Umbilical cord (tissue), 2 donors: ENCODE data around the gene EPB41L4A. TPM values are rescaled to one million over a fixed set of nuclear protein-coding genes. Genes with fewer than 3 reads are reported as not detected.
"Not testable (repeated sequence)": the region's sequence is repeated elsewhere in the genome, so short reads cannot be mapped to it uniquely, and the experiment has no call there.

ENCODE experiments used
- DNase-seq: peaks from one replicate; pipeline ENCODE4 v3.0.0-alpha.2; 2015; ENCODE audit warnings: low spot score
- total RNA-seq: library from RNA; depleted of rRNA; stranded (reverse); fragments of >200 nt; gene quantifications from one replicate; pipeline ENCODE4 v1.2.3, GENCODE V29; 2014; ENCODE audit warnings: low replicate concordance; ENCODE audit not compliant: insufficient read depth

Gene EPB41L4A
- total RNA-seq, 1 donor from 2014 or later = 44.8 TPM

DNA sequence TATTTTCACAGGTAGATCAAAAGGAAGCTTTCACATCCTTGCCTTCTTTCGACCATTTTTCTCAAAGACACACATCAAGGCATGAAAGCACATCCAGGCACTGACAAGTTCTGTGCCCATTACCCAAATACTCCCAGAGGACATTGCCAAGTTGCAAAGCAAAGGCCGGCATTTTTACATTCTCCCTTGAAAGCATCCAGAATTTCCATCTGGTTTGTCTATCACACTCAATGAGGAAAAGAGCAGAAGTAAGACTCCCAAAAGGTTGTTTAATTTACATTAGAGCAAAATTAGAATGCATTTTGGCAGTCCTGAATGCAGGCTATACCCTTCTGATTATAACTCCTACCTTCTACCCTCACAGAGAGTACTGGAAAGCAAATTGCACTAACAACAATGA is 160.5 kb downstream of the EPB41L4A start:
- DNase-seq = no peak

DNA sequence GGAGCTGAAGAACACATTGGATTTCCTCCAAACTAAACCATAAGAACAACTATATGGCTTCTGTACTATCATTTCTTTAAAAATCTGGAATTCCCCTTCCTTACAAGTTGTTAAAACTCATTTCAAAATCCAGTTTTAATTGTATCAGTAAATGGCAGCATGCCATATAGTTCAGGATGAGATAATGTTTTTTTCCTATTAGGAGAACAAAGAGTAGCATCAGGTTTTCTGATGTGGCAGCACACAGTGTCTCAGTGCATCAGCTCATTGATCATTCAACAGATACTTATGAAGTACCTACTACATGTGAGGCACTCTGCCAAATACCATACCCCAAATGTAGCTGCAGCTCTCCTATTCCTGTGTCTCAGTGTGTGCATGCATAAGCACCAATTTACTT is 161.1 kb downstream of the EPB41L4A start:
- DNase-seq = no peak

DNA sequence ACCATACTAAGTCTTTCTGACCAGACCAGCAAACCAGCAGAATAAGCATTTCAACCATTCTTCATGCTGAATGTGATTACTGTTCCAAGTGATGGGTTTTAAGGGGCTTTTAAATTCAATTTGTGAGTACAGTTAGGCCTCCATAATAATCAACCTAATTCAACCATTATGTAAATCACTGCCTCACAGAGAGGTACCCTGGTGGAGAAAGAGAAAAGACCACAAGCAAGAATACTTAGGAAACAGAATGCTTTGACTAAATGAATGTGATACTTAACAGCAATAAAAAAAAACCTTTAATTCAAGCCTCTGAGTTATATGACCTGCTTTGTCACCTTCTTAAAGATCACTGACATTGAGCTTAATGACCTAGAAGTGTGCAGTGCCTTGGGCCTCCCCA is 162.1 kb downstream of the EPB41L4A start:
- DNase-seq = no peak

DNA sequence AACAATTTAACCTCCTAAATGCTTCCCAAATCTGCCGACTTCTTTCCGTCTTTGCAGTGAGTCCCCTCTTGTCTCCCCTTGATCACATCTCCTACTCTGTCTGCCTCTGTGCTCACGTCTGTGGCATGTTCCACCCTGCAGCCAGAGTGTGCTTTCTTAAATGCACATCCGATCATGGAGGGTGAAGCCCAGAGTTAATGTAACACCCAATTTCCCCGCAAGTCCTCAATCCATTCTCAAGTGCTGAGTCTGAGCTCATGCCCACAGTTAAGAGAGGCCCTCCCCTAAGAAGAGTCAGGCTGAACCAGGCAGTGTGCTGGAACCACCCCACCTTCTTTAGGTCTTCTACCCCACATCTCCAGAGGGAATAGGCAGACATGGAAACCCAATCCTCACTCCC is 164.8 kb downstream of the EPB41L4A start:
- no peak for DNase-seq

DNA sequence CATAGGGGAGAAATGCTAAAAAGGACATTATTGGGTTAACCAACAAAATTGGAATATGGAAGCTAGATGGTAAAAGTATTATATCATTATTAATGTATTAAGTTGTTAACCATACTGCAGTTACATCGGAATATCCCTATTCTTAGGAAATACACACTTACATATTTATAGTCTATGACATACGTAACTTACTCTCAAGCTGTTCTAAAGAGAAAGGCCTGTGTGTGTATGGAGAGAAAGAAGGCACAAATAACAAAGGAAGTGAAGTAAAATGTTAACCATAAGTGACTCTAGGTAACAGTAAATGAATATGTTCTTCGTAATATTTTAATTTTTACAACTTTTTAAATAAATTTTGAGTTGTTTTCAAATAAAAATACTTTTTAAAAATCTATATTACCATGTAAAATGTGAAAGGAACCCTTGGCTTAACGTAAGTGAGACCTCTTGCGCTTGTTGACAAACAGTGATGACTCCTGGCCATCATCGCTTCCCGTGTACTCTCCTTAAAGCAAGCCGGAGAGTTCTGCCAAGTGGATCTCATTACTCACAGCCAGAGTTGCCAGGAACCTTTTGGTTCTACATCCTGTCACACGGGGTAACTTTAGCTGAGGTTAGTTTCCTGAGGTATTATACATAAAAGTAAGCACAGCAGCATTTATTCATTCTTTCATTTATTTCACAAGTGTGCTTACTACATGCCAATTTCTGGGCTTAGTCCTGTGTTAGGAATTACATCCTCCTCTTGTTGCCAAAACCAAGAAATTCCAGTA is 165.4 kb downstream of the EPB41L4A start:
- no peak for DNase-seq

DNA sequence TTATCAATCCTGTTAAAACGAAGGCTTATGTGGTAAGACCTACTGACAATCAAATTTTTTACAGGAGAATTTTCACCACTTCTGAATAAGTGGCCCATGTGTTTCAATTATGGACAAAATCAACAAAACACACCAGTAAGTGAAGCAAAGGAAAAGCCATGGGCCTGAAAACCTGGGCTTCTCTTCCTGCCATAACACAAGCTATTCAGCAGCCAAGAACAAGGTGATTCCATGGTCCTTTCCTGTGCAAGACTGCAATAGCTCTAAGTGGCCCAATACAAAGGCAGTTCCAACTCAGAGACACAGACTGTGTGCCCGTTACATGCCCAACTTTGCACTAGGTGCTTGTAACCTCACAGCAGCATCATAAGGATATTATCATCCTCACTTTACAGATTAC is 168.5 kb downstream of the EPB41L4A start:
- DNase-seq = no peak

DNA sequence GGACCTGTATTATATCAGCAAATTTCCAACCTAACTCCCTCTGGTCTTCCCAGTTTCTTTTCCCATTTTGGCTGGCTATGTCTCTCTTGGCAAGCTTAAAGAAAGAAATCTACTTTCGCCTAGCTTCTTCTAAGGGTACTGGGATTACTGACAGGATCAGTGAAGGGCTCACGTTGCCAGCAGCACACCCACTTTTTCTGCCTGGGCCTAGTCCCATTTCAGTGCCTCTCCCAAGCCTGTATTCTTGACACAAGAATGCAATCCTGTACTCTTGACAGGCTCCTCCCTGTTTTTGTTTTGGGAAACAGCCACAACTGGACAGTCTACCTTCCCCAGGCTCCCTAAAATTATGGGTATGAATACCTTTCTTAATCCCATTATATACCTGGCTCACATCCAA is 170.5 kb downstream of the EPB41L4A start:
- DNase-seq = no peak

DNA sequence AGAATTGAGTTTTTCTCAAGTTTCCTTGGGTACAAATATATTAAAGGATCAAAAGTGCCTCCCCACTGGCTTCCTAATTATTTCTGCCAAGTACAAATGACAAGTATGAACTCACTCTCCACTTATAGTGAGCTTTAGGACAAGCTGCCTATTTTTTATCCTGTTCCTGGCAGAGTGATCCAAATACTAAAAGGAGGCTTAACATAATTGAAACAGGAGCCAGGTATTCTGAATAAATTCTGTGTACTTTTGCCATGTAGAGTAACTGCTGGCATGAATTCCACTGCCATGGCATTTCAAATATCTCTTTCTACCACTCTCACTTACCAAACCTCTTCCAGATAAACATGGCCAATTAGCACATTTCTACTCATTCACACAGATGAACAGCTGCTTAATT is 171.1 kb downstream of the EPB41L4A start:
- no peak for DNase-seq

DNA sequence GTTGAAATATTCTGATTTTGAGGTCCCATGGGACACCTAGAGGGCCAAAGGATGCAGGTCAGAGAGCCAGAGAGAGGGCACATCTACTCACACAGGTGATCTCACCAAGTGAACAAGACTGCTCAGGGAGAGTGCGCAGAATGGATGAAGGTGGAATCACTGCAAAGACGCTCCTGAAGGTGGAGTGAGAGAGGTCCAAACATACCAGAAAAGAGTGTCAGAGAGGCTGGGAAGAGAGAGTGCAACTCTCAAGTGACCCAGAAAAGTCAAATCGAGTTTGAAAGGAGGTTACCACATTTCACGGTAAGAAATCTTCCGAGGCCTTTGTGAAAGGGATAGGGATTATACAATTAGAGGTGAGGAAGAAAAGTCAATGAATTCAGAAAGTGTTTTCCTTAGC is 173.4 kb downstream of the EPB41L4A start:
- DNase-seq = no peak

DNA sequence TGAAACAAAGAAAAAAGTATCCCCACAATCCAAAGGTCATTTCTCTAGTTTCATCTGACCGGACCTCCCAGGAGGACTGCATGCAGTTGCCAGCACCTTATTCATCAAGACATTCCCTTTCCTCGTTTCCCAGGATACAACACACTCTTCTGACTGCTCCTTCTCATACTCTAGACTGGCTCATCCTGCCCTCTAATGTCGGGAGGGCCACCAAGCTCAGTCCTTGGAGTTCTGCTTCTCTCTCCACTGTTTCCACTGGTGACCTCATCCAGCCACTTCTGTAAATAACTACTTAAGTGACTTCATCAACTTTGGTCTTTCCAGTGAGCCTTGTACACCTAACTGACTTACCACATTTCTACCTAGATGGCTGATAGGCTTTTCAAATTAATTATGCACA is 179.1 kb downstream of the EPB41L4A start:
- DNase-seq = no peak

DNA sequence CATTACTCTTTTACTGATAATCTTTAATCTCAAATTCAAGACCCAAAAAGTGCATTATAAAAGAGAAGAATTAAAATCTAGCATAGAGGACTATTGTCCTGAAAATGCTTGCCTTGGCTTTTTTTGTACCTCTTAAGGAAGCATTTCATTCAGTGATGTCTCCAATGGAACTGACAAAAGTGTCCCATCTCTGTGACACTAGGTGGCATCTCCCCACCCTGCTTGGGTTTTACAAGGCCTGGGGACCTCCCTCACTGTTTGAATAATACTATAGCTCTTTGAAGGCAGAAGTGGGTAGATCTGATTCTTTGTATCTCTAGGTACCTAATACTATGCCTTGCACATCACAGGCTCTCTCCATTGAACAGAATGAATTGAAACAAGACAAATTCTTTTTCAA is 180.6 kb downstream of the EPB41L4A start:
- no peak for DNase-seq

DNA sequence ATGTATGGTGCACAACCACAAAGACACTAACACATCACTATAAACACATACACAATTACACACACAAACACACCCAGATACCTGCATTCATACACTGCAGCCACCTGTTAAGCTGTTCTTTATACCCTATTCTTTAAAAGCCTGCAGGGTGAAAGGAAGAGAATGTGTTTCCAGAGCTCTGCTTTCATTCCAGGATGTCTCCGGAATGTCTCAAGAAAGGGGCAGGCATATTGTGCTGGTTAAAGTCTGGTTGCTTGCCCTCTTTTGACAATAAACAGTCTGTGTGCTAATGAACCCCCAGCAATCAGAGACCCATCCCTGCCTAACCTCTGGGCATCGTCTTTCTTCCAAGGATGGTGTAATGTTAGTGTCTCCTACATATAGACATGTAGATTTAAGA is 181.6 kb downstream of the EPB41L4A start:
- DNase-seq = no peak

DNA sequence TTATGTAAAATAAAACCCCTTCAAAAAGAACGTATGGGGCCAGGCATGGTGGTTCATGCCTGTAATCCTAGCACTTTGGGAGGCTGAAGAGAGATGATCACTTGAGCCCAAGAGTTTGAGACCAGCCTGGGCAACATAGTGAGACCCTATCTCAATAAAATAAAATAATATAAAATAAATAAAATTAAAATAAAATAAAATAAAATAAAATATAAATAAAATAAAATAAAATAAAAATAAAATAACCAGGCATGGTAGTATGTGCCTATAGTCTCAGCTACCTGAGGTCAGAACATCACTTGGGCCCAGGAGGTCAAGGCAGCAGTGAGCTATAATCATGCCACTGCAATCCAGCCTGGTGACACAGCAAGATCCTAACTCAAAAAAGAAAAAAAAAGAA is 185.1 kb downstream of the EPB41L4A start:
- DNase-seq = no peak

DNA sequence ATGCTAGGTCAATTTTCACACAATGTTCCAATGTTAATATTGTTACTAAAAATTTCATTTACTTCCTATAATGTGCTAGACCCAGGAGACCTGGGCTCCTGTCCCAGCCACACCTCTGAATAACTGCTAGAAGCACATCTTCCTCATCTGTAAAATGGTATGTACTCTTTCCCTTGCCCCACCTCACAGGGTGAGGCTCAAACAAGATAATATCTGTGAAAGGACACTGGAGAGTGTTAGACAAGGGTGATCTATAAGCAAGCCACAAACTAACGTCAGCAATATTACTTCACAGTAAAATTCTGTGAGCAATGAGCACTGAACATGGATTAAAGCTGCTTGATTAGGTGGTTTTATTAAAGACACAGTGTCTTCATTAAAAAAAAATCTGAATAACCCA is 186.4 kb downstream of the EPB41L4A start:
- DNase-seq = no peak

DNA sequence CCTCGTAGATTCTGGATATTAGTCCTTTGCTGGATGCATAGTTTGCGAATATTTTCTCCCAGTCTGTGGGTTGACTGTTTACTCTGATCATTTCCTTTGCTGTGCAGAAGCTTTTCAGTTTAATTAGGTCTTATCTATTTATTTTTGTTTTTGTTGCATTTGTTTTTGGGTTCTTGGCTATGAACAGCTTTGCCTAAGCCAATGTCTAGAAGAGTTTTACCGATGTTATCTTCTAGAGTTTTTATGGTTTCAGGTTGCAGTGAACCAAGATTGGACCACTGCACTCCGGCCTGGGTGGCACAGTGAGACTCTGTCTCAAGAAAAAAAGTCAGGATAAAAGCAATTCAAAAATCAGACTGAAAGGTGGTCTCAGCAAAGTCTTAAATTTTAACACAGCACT is 188.5 kb downstream of the EPB41L4A start:
- DNase-seq = no peak

DNA sequence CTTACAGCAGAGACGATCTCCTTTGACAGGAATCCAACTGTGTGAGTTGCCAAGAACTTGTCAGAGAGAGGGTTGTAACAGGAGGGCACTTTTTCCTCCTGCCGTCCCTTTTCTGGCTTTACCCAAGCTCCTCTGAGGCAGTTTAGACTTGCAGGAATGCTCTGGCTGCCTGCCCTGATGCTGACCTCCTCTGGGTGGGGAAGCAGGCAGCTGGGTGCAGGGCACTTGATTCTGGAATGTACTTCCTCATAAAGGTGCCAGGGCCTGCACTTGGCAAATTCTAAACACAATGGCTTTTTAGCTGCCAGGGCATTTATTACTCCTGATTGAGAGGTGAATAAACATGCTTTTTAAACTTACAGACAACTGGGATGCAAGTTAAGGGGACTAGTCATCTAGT is 190.4 kb downstream of the EPB41L4A start:
- peak; percentile 88 for DNase-seq

DNA sequence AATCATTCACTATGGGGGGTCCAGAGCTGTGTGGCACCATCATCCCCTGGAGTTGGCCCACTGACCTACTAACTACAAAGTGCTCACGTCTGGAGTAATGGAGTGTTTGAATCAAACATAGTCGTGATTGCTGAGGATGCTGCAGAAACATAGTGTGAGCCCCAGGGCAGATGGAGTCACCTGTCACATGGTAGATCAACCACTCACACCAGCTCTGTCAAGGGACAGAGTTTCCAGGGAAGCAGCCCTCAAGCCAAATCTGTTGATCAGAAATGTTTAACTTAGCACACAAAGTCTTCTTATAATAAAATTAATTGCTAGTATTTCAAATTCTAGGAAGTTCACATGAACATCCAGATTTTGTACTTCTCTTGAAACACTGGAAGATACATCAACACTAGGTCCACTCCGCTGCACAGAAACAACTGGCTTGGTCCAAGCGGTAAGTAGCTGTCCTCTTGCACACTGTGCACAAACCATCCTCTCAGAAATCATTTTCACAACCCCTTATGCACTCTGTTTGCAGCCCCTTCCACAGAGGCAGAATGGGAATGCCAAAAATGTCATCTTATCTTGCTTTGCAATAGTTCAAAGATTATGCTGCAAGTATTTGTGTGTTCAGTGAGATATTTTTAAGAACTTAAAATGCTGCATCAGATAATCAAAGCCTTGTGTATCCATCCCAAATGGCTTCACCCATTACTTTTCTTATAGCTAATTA is 191.0 kb downstream of the EPB41L4A start:
- peak; percentile 72 for DNase-seq

DNA sequence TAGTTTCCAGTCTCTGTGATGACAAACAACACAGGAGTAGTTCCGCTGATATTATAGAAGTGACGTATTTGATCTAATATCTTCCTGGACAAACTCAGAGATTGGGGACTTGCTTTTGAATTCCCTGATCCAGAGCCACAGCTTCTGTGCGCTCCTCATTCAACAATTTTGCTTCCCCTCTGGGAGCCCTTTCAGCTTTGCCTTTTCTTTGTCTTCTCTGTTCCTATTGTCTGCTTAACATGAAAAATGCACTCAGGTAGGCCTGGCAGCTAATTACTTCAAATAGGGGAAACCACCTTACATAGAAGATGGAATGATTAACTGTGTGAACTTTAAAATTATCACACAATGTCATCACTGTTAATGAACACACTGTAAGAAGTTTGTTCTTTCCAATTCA is 192.9 kb downstream of the EPB41L4A start:
- DNase-seq = no peak

DNA sequence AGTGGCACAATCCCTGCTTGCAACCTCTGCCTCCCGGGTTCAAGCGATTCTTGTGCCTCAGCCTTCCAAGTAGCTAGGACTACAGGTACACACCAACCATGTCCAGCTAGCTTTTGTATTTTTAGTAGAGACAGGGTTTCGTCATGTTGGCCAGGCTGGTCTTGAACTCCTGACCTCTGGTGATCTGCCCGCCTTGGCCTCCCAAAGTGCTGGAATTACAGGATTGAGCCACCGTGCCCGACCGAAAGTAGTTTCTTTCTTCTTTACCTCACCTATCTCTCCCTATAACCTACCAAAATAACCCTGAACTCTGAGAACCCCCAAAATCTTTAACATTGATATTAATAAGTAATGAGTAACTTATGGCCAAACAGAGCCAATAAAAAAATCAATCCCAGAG is 196.1 kb downstream of the EPB41L4A start:
- not testable (repeated sequence) for DNase-seq

DNA sequence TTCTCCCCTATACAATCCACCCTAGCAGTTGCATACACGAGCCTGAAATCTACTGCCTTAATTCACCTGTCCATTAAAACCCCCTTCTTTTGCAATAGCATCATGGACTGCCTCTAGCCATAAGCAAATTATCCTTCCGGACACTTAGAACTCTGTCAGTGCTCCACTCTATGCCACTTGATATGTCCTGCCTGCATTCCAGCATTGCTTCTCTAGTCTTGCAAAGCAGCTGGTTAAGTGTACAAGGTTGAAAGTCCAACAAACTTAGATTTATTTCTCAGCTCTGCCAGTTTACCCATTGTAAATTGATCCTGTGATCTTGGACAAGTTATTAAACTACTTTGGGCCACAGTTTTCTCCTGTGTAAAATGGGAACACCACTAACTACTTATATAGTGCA is 197.9 kb downstream of the EPB41L4A start:
- no peak for DNase-seq

DNA sequence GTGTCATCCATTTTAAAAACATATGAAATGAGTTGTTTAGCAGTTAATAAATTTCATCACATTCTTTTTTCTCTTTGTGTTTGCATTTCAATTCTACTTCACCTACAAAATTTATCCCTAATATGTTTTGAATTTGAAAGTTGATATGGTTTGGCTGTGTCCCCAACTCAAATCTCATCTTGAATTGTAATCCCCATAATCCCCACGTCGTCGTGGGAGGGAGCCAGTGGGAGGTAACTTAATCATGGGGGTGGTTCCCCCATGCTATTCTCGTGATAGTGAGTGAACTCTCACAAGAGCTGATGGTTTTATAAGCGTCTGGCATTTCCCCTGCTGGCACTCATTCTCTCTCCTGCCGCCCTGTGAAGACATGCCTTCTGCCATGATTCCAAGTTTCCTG is 200.1 kb downstream of the EPB41L4A start:
- no peak for DNase-seq

DNA sequence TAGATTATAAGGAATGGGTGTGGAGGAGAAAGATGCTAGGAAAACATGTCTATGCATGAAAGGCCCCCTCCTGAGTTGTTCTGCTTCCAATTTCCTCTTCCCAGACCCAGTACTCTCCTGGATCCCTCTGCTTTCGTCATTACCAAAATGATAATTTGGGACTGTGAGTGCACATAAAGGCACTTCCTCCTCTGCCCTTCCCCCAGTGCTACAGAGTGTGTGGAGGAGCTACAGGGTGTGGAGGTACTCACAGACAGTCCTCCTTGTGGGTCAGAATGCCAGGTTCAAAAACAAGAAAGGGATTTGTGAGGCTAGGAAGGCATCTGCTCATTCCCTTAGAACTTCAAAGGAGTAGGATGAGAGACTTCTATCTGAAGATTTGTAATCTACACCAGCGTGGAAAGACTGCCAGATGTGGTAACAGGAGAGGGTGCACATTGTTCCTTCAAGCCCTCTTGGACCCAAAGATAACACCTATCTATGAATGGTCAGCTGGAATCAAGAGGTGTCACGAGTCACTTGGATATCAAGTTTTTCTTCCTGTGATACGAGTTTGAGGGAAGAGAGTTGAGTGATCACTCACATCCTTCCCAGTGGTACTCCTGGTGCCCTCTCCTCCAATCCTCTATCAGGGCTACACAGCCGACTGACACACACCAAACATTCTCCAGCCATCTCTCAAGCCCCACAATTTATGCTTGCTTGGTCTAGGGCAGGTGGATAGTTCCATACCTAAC is 201.1 kb downstream of the EPB41L4A start:
- no peak for DNase-seq

DNA sequence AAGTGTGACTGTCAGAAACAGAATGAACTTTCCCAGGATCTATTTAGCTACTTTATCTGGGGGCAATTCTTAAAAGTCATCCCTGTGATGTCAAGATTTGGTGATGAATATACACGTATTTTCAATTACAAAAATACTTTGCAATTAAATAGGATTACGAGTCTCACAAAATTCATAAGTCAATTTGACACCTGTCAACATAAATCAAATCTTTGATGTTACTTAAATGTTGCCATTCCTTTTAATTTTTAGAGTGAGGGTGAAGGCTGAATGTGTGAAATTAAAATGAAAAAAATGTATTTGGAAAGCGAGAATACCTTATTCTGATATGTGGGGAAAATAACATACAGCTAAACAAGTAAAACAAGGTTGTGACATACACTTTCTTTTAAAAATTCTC is 202.9 kb downstream of the EPB41L4A start:
- no peak for DNase-seq
